Transverse colon (tissue), 3 donors: ENCODE measurements around the gene ZMYM4.

Experiments used
- CTCF ChIP-seq, 5 experiments: fragments of 200-600 bp in 3 of 5; fragments of 450-650 bp in 2 of 5; sonication (generic) in 3 of 5; IDR thresholded peaks; 1 replicate in 2 of 5; 2 replicates in 3 of 5; pipeline ENCODE4 v1.5.1; 2016 to 2017; ENCODE audit warnings: antibody characterized with exemption in 5 of 5, inconsistent platforms in 3 of 5, mild to moderate bottlenecking in 2 of 5, moderate library complexity in 1 of 5
- POLR2A ChIP-seq: fragments of 450-650 bp; IDR thresholded peaks from one replicate; pipeline ENCODE4 v1.6.1; 2016; ENCODE audit warnings: antibody characterized with exemption, mild to moderate bottlenecking, moderate library complexity

- TF ChIP-seq POLR2A (no peak), CTCF (IDR thresholded peaks at IDR 0.05) (no peak)
These were observed 10.5 kb downstream of the ZMYM4 start for GRCh38 chr1:35278886-35279554.
